Hindlimb muscle (tissue), 1 donor: ENCODE measurements around the gene NR6A1. TPM values are rescaled to one million over a fixed set of nuclear protein-coding genes. Genes with fewer than 3 reads are reported as not detected.
A peak's percentile ranks its signal among the peaks of the same experiment; 100 is the strongest.
"Not testable (repeated sequence)": the region's sequence is repeated elsewhere in the genome, so short reads cannot be mapped to it uniquely, and the experiment has no call there.

Experiments used
- DNase-seq: peaks from one replicate; pipeline ENCODE4 v3.0.0-alpha.2; 2013
- polyA plus RNA-seq: library from polyadenylated mRNA; unstranded; fragments of 120-200 nt; gene quantifications from one replicate; pipeline ENCODE4 v1.2.1, GENCODE V29; 2013; ENCODE audit not compliant: insufficient read length

Gene NR6A1
- polyA plus RNA-seq, 1 donor, result 0.68 TPM

- DNase-seq, result no peak
These were observed 118.3 kb downstream of the NR6A1 start for GRCh38 chr9:124652615-124653393.

- no peak for DNase-seq
These were observed 118.9 kb downstream of the NR6A1 start for GRCh38 chr9:124652203-124652602.

GRCh38 chr9:124645274-124645673, 125.8 kb downstream of the NR6A1 start:
- DNase-seq, result no peak

GRCh38 chr9:124639637-124640036, 131.5 kb downstream of the NR6A1 start:
- no peak for DNase-seq

GRCh38 chr9:124635285-124635684, 135.8 kb downstream of the NR6A1 start:
- DNase-seq, result no peak

- peak; percentile 11 for DNase-seq
These were observed 139.0 kb downstream of the NR6A1 start for GRCh38 chr9:124632077-124632621.

- DNase-seq, result no peak
These were observed 139.8 kb downstream of the NR6A1 start for GRCh38 chr9:124631326-124631725.

GRCh38 chr9:124629600-124629999, 141.5 kb downstream of the NR6A1 start:
- DNase-seq, result no peak

GRCh38 chr9:124628741-124629140, 142.4 kb downstream of the NR6A1 start:
- no peak for DNase-seq

- no peak for DNase-seq
These were observed 144.8 kb downstream of the NR6A1 start for GRCh38 chr9:124626276-124626675.

- DNase-seq, result no peak
These were observed 146.0 kb downstream of the NR6A1 start for GRCh38 chr9:124625087-124625486.

- DNase-seq, result no peak
These were observed 146.4 kb downstream of the NR6A1 start for GRCh38 chr9:124624735-124624992.

- DNase-seq, result no peak
These were observed 147.0 kb downstream of the NR6A1 start for GRCh38 chr9:124623966-124624734.

- no peak for DNase-seq
These were observed 148.2 kb downstream of the NR6A1 start for GRCh38 chr9:124622882-124623281.

- no peak for DNase-seq
These were observed 149.5 kb downstream of the NR6A1 start for GRCh38 chr9:124621371-124622328.

GRCh38 chr9:124618476-124618875, 152.6 kb downstream of the NR6A1 start:
- no peak for DNase-seq

GRCh38 chr9:124617477-124618141, 153.5 kb downstream of the NR6A1 start:
- DNase-seq, result peak; percentile 81

GRCh38 chr9:124616961-124617360, 154.2 kb downstream of the NR6A1 start:
- DNase-seq, result no peak

GRCh38 chr9:124615840-124616239, 155.3 kb downstream of the NR6A1 start:
- DNase-seq, result not testable (repeated sequence)

GRCh38 chr9:124615100-124615742, 155.9 kb downstream of the NR6A1 start:
- DNase-seq, result no peak

GRCh38 chr9:124613849-124614248, 157.3 kb downstream of the NR6A1 start:
- no peak for DNase-seq

GRCh38 chr9:124611106-124611505, 160.0 kb downstream of the NR6A1 start:
- no peak for DNase-seq
